NK-92 (cell line): ENCODE data around the gene SEZ6L.

Experiments used
- DNase-seq: peaks from one replicate; lab custom pipeline; 2025; ENCODE audit not compliant: unreplicated experiment; lab: John Stamatoyannopoulos, UW

The SEZ6L gene

GRCh38 chr22:26291940-26292666 is 122.8 kb downstream of the SEZ6L start:
- DNase-seq = no peak

- no peak for DNase-seq
Observed at GRCh38 chr22:26292667-26292995, 123.4 kb downstream of the SEZ6L start.

GRCh38 chr22:26295563-26296126 is 126.4 kb downstream of the SEZ6L start:
- no peak for DNase-seq

- no peak for DNase-seq
Observed at GRCh38 chr22:26298605-26299310, 129.5 kb downstream of the SEZ6L start.

- no peak for DNase-seq
Observed at GRCh38 chr22:26302726-26303125, 133.5 kb downstream of the SEZ6L start.

GRCh38 chr22:26303475-26303874 is 134.2 kb downstream of the SEZ6L start:
- no peak for DNase-seq

GRCh38 chr22:26304730-26305129 is 135.5 kb downstream of the SEZ6L start:
- no peak for DNase-seq

GRCh38 chr22:26308467-26308866 is 139.2 kb downstream of the SEZ6L start:
- DNase-seq = no peak

- no peak for DNase-seq
Observed at GRCh38 chr22:26310616-26311015, 141.4 kb downstream of the SEZ6L start.

GRCh38 chr22:26313291-26313690 is 144.0 kb downstream of the SEZ6L start:
- no peak for DNase-seq

GRCh38 chr22:26314171-26314570 is 144.9 kb downstream of the SEZ6L start:
- DNase-seq = no peak

GRCh38 chr22:26314656-26315055 is 145.4 kb downstream of the SEZ6L start:
- DNase-seq = no peak

GRCh38 chr22:26316732-26317285 is 147.5 kb downstream of the SEZ6L start:
- no peak for DNase-seq

- DNase-seq = no peak
Observed at GRCh38 chr22:26318975-26319374, 149.7 kb downstream of the SEZ6L start.

GRCh38 chr22:26320447-26320846 is 151.2 kb downstream of the SEZ6L start:
- DNase-seq = no peak

- DNase-seq = no peak
Observed at GRCh38 chr22:26321469-26321913, 152.2 kb downstream of the SEZ6L start.

GRCh38 chr22:26322179-26322905 is 153.1 kb downstream of the SEZ6L start:
- no peak for DNase-seq

GRCh38 chr22:26323013-26323412 is 153.8 kb downstream of the SEZ6L start:
- DNase-seq = no peak

- no peak for DNase-seq
Observed at GRCh38 chr22:26324150-26324549, 154.9 kb downstream of the SEZ6L start.

GRCh38 chr22:26325641-26326040 is 156.4 kb downstream of the SEZ6L start:
- no peak for DNase-seq

- no peak for DNase-seq
Observed at GRCh38 chr22:26326803-26327202, 157.5 kb downstream of the SEZ6L start.
